Measurements from ENCODE around the gene CDC5L.

- TF ChIP-seq CTCF (IDR thresholded peaks at IDR 0.05) (no peak), POLR2A (IDR thresholded peaks at IDR 0.05) (no peak)
Measured at GRCh38 chr6:44395501-44395900, 8.0 kb downstream of the CDC5L start.
